B cell (primary cell): Measurements from ENCODE around the gene NLRC5.

Experiments used
- CTCF ChIP-seq: fragments of 200-600 bp; IDR thresholded peaks from one replicate; pipeline ENCODE4 v1.8.0; 2022; ENCODE audit warnings: antibody characterized with exemption, mild to moderate bottlenecking
- EZH2 ChIP-seq: IDR thresholded peaks from 2 replicates; pipeline ENCODE4 v1.6.1; 2012; ENCODE audit warnings: borderline replicate concordance, low read depth, mild to moderate bottlenecking, moderate library complexity, low read length; ENCODE audit not compliant: insufficient read depth, poor library complexity, severe bottlenecking

- TF ChIP-seq CTCF (no peak), EZH2 (no peak)
Measured at GRCh38 chr16:57071831-57072582, 82.7 kb downstream of the NLRC5 start.
